ENCODE data around the gene SOX6.

- TF ChIP-seq CTCF (IDR thresholded peaks at IDR 0.05 in 4 of 5, conservative IDR thresholded peaks at IDR 0.05 in 1 of 5): no peak
- TF ChIP-seq POLR2A (IDR thresholded peaks at IDR 0.05): no peak
These were observed 196.2 kb downstream of the SOX6 start for GRCh38 chr11:16160146-16160545.
